HCT116 (cell line): ENCODE measurements around the gene QRICH2.

Experiments
- EGR1 ChIP-seq: IDR thresholded peaks from 2 replicates; pipeline ENCODE4 v1.6.1; 2012; ENCODE audit warnings: low read depth
- POLR2A ChIP-seq: IDR thresholded peaks from 2 replicates; pipeline ENCODE4 v1.7.0; 2011; ENCODE audit warnings: borderline replicate concordance; ENCODE audit not compliant: insufficient read depth, insufficient read length; ENCODE audit errors: extremely low read depth
- RAD21 ChIP-seq: IDR thresholded peaks from 2 replicates; pipeline ENCODE4 v1.6.1; 2012; ENCODE audit warnings: low read depth, mild to moderate bottlenecking
- SIN3A ChIP-seq: IDR thresholded peaks from 2 replicates; pipeline ENCODE4 v1.6.1; 2012; ENCODE audit warnings: low read depth
- SP1 ChIP-seq: IDR thresholded peaks from 2 replicates; pipeline ENCODE4 v1.6.1; 2012; ENCODE audit warnings: low read depth
- TCF7L2 ChIP-seq: IDR thresholded peaks from 2 replicates; pipeline ENCODE4 v1.7.0; 2011; ENCODE audit warnings: borderline replicate concordance, inconsistent platforms; ENCODE audit not compliant: insufficient read depth, insufficient read length; ENCODE audit errors: extremely low read depth
- YY1 ChIP-seq: IDR thresholded peaks from 2 replicates; pipeline ENCODE4 v1.6.1; 2011; ENCODE audit warnings: low read length, low read depth, moderate library complexity, mild to moderate bottlenecking; ENCODE audit not compliant: insufficient replicate concordance; ENCODE audit errors: extremely low read depth
- ZFX ChIP-seq: fragments of 450-650 bp; IDR thresholded peaks from 2 replicates; pipeline ENCODE4 v1.6.1; 2017
- TF ChIP-seq, protein P1 (sequence below), 3 experiments: fragments of 200-600 bp in 1 of 3; sonication (generic) in 1 of 3; IDR thresholded peaks in 2 of 3; conservative IDR thresholded peaks in 1 of 3; 2 replicates each; pipeline ENCODE4 v1.5.1; 2012 to 2017; ENCODE audit warnings: low read depth in 2 of 3, low read length in 2 of 3, antibody characterized with exemption in 1 of 3, borderline replicate concordance in 1 of 3, control low read depth in 1 of 3, mild to moderate bottlenecking in 1 of 3, mixed read lengths in 1 of 3, mixed run types in 1 of 3, moderate library complexity in 1 of 3; ENCODE audit not compliant: insufficient read depth in 1 of 3
- TF ChIP-seq, protein P2 (sequence below): IDR thresholded peaks from 2 replicates; pipeline ENCODE4 v1.6.1; 2011; ENCODE audit warnings: mild to moderate bottlenecking, low read length, moderate library complexity; ENCODE audit not compliant: insufficient replicate concordance; ENCODE audit errors: extremely low read depth

DNA sequence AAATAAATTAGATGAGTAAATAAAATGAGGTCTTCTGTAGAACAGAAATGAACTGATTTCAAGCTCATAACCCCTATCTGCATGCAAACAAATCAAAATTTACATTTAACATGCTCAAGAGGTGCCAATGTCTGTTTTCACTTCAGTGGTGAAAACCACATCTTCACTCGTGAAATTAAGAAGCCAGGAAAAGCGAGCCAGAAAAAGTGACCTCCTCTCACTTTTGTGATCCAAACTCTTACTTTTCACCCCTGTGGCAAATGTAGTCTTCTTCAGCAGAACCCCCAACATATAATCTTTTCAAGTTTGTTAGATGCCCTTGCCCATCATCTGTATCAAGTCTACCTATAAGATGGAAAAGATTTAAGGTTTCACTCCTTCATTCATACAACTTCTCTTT lies 9.5 kb upstream of the QRICH2 start:
- TF ChIP-seq, protein P1, sequence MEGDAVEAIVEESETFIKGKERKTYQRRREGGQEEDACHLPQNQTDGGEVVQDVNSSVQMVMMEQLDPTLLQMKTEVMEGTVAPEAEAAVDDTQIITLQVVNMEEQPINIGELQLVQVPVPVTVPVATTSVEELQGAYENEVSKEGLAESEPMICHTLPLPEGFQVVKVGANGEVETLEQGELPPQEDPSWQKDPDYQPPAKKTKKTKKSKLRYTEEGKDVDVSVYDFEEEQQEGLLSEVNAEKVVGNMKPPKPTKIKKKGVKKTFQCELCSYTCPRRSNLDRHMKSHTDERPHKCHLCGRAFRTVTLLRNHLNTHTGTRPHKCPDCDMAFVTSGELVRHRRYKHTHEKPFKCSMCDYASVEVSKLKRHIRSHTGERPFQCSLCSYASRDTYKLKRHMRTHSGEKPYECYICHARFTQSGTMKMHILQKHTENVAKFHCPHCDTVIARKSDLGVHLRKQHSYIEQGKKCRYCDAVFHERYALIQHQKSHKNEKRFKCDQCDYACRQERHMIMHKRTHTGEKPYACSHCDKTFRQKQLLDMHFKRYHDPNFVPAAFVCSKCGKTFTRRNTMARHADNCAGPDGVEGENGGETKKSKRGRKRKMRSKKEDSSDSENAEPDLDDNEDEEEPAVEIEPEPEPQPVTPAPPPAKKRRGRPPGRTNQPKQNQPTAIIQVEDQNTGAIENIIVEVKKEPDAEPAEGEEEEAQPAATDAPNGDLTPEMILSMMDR (IDR thresholded peaks at IDR 0.05 in 2 of 3, conservative IDR thresholded peaks at IDR 0.05 in 1 of 3; ENCODE audit: borderline replicate concordance in 1 of 3, insufficient read depth in 1 of 3, low read depth in 2 of 3, low read length in 2 of 3), result no peak
- TF ChIP-seq SP1 (no peak), SIN3A (no peak), RAD21 (no peak), EGR1 (no peak), POLR2A (no peak), YY1 (no peak), TCF7L2 (no peak), ZFX (no peak)
- TF ChIP-seq, protein P2, sequence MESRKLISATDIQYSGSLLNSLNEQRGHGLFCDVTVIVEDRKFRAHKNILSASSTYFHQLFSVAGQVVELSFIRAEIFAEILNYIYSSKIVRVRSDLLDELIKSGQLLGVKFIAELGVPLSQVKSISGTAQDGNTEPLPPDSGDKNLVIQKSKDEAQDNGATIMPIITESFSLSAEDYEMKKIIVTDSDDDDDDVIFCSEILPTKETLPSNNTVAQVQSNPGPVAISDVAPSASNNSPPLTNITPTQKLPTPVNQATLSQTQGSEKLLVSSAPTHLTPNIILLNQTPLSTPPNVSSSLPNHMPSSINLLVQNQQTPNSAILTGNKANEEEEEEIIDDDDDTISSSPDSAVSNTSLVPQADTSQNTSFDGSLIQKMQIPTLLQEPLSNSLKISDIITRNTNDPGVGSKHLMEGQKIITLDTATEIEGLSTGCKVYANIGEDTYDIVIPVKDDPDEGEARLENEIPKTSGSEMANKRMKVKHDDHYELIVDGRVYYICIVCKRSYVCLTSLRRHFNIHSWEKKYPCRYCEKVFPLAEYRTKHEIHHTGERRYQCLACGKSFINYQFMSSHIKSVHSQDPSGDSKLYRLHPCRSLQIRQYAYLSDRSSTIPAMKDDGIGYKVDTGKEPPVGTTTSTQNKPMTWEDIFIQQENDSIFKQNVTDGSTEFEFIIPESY, result no peak
